Muscle layer of colon (tissue), 2 donors: ENCODE results near the gene GPR137C.
"Not testable (repeated sequence)": the region's sequence is repeated elsewhere in the genome, so short reads cannot be mapped to it uniquely, and the experiment has no call there.

Experiments
- H3K27ac ChIP-seq: one replicate; pipeline ENCODE4 v1.7.0; 2013; ENCODE audit warnings: low read depth, mild to moderate bottlenecking, low read length, moderate library complexity
- H3K27me3 ChIP-seq, 2 donors: one replicate each; pipeline ENCODE4 v1.7.0; 2013; ENCODE audit warnings: low read length in 2 of 2, mild to moderate bottlenecking in 2 of 2; ENCODE audit not compliant: insufficient read depth in 2 of 2, control insufficient read depth in 1 of 2
- H3K36me3 ChIP-seq: one replicate; pipeline ENCODE4 v1.7.0; 2013; ENCODE audit warnings: mild to moderate bottlenecking, low read length; ENCODE audit not compliant: insufficient read depth
- H3K4me1 ChIP-seq: one replicate; pipeline ENCODE4 v1.7.0; 2013; ENCODE audit warnings: mild to moderate bottlenecking, low read length; ENCODE audit not compliant: insufficient read depth
- H3K4me3 ChIP-seq, 2 donors: one replicate each; pipeline ENCODE4 v1.7.0; 2013; ENCODE audit warnings: low read length in 2 of 2, low read depth in 1 of 2, mild to moderate bottlenecking in 1 of 2, moderate library complexity in 1 of 2
- H3K9ac ChIP-seq: one replicate; pipeline ENCODE4 v1.7.0; 2013; ENCODE audit warnings: low read length
- H3K9me3 ChIP-seq: one replicate; pipeline ENCODE4 v1.7.0; 2013; ENCODE audit warnings: mild to moderate bottlenecking, low read length
- donor health status: abdominal sarcoma.
- donor health status: Adenocarcinoma of cecum.

Gene GPR137C

GRCh38 chr14:52546318-52546670 is 6.3 kb upstream of the GPR137C start:
- no peak overlapping the region for H3K9ac ChIP-seq
- H3K36me3 ChIP-seq: peaks cover 6% of the 10 kb centered on the region
- H3K4me3 ChIP-seq: no peak overlapping the region
- H3K27me3 ChIP-seq: no peaks in the 10 kb centered on the region
- H3K27ac ChIP-seq: no peak overlapping the region
- H3K9me3 ChIP-seq: no peaks in the 10 kb centered on the region
- peaks cover 7% of the 10 kb centered on the region for H3K4me1 ChIP-seq

GRCh38 chr14:52547027-52547426 is 5.6 kb upstream of the GPR137C start:
- Histone ChIP-seq H3K4me1 (peaks cover 7% of the 10 kb centered on the region), H3K4me3 (no peak overlapping the region), H3K9ac (no peak overlapping the region), H3K27ac (no peak overlapping the region), H3K27me3 (no peaks in the 10 kb centered on the region), H3K9me3 (no peaks in the 10 kb centered on the region), H3K36me3 (peaks cover 5% of the 10 kb centered on the region)

GRCh38 chr14:52547526-52547925 is 5.1 kb upstream of the GPR137C start:
- Histone ChIP-seq H3K36me3 (peaks cover under 1% of the 10 kb centered on the region), H3K9me3 (no peaks in the 10 kb centered on the region), H3K27me3 (no peaks in the 10 kb centered on the region), H3K9ac (no peak overlapping the region), H3K27ac (no peak overlapping the region), H3K4me3 (no peak overlapping the region), H3K4me1 (peaks cover 7% of the 10 kb centered on the region)

- Histone ChIP-seq H3K27me3 (no peaks in the 10 kb centered on the region), H3K27ac (no peak overlapping the region), H3K9me3 (no peaks in the 10 kb centered on the region), H3K4me3 (no peak overlapping the region), H3K9ac (no peak overlapping the region), H3K4me1 (peaks cover 16% of the 10 kb centered on the region), H3K36me3 (no peaks in the 10 kb centered on the region)
Observed at GRCh38 chr14:52550661-52551060, 2.0 kb upstream of the GPR137C start.

GRCh38 chr14:52551205-52551604 is 1.4 kb upstream of the GPR137C start:
- Histone ChIP-seq H3K27me3 (no peaks in the 10 kb centered on the region), H3K9me3 (no peaks in the 10 kb centered on the region), H3K36me3 (no peaks in the 10 kb centered on the region), H3K9ac (peak overlapping the region; percentile 81), H3K27ac (no peak overlapping the region), H3K4me3 (peak overlapping the region in 1 of 2 donors; percentile 94), H3K4me1 (peaks cover 16% of the 10 kb centered on the region)

- peaks cover 16% of the 10 kb centered on the region for H3K4me1 ChIP-seq
- no peaks in the 10 kb centered on the region for H3K27me3 ChIP-seq
- peak overlapping the region; percentile 81 for H3K9ac ChIP-seq
- H3K9me3 ChIP-seq: no peaks in the 10 kb centered on the region
- H3K27ac ChIP-seq: peak overlapping the region; percentile 76
- peak overlapping the region; percentile 59 to 94 for H3K4me3 ChIP-seq
- H3K36me3 ChIP-seq: no peaks in the 10 kb centered on the region
Observed at GRCh38 chr14:52551696-52552062, 957 bp upstream of the GPR137C start.

GRCh38 chr14:52553002-52553670 is 500 bp downstream of the GPR137C start:
- Histone ChIP-seq H3K9ac (peak overlapping the region; percentile 44), H3K27me3 (no peaks in the 10 kb centered on the region), H3K4me3 (peak overlapping the region; percentile 60 to 73), H3K4me1 (peaks cover 16% of the 10 kb centered on the region), H3K36me3 (no peaks in the 10 kb centered on the region), H3K9me3 (no peaks in the 10 kb centered on the region), H3K27ac (peak overlapping the region; percentile 46)

GRCh38 chr14:52553671-52554575 is 1.3 kb downstream of the GPR137C start:
- Histone ChIP-seq H3K4me3 (peak overlapping the region; percentile 60 to 73), H3K27ac (peak overlapping the region; percentile 37), H3K9ac (peak overlapping the region; percentile 44)

GRCh38 chr14:52558688-52559087 is 6.1 kb downstream of the GPR137C start:
- no peak overlapping the region for H3K27ac ChIP-seq
- no peak overlapping the region for H3K4me3 ChIP-seq
- no peaks in the 10 kb centered on the region for H3K36me3 ChIP-seq
- H3K9me3 ChIP-seq: no peaks in the 10 kb centered on the region
- no peak overlapping the region for H3K9ac ChIP-seq
- no peaks in the 10 kb centered on the region for H3K27me3 ChIP-seq
- H3K4me1 ChIP-seq: peaks cover 5% of the 10 kb centered on the region

More at GRCh38 chr14:52553671-52554575, 1.3 kb downstream of the GPR137C start:
- Histone ChIP-seq H3K9me3 (no peaks in the 10 kb centered on the region), H3K36me3 (no peaks in the 10 kb centered on the region), H3K4me1 (peaks cover 16% of the 10 kb centered on the region), H3K27me3 (no peaks in the 10 kb centered on the region)

- H3K4me3 ChIP-seq: no peak overlapping the region
Observed at GRCh38 chr14:52563120-52563519, 10.5 kb downstream of the GPR137C start.

GRCh38 chr14:52568454-52568853 is 15.8 kb downstream of the GPR137C start:
- H3K9ac ChIP-seq, H3K27me3 ChIP-seq, H3K27ac ChIP-seq, H3K9me3 ChIP-seq, H3K36me3 ChIP-seq, H3K4me3 ChIP-seq, H3K4me1 ChIP-seq: not testable (repeated sequence)

More at GRCh38 chr14:52563120-52563519, 10.5 kb downstream of the GPR137C start:
- Histone ChIP-seq H3K9me3 (no peaks in the 10 kb centered on the region), H3K27me3 (no peaks in the 10 kb centered on the region), H3K9ac (no peak overlapping the region), H3K36me3 (no peaks in the 10 kb centered on the region), H3K27ac (no peak overlapping the region), H3K4me1 (no peaks in the 10 kb centered on the region)
